OCI-LY7 (cell line): Measurements from ENCODE around the gene ZFAND2A. TPM values are rescaled to one million over a fixed set of nuclear protein-coding genes. Genes with fewer than 3 reads are reported as not detected.
"Not testable (repeated sequence)": the region's sequence is repeated elsewhere in the genome, so short reads cannot be mapped to it uniquely, and the experiment has no call there.

ENCODE experiments used
- BruUV-seq: library from RNA; stranded (reverse); fragments of 400-500 nt; replicated peaks from 2 replicates; lab custom pipeline; 2021; lab: Mats Ljungman, UMichigan
- CTCF ChIA-PET: fragments of 300-600 bp; sonication (Branson Sonifier 250); formaldehyde crosslinking; loops from one replicate; lab custom pipeline; 2022; ENCODE audit warnings: antibody characterized with exemption; ENCODE audit not compliant: unreplicated experiment; lab: Charles Lee
- POLR2A ChIA-PET: fragments of 300-600 bp; sonication (Branson Sonifier 250); formaldehyde crosslinking; loops from one replicate; lab custom pipeline; 2022; ENCODE audit warnings: antibody characterized with exemption; lab: Charles Lee
- DNase-seq: peaks from one replicate; pipeline ENCODE4 v3.0.0-alpha.2; 2015; ENCODE audit warnings: low spot score
- H2AFZ ChIP-seq: fragments of 200-600 bp; sonication (generic), shearing (Covaris generic); 2 replicates; pipeline ENCODE4 v1.6.1; 2014; ENCODE audit warnings: mild to moderate bottlenecking, antibody characterized with exemption, low read length, moderate library complexity
- H3K27ac ChIP-seq: fragments of 200-600 bp; sonication (generic); 2 replicates; pipeline ENCODE4 v1.5.1; 2014; ENCODE audit warnings: mixed run types, low read depth, mild to moderate bottlenecking, moderate library complexity, low read length, inconsistent platforms; ENCODE audit not compliant: poor library complexity, severe bottlenecking
- H3K36me3 ChIP-seq: fragments of 200-600 bp; sonication (generic); 2 replicates; pipeline ENCODE4 v1.6.1; 2014; ENCODE audit warnings: mild to moderate bottlenecking, antibody characterized with exemption, low read length, moderate library complexity, mixed read lengths; ENCODE audit not compliant: insufficient read depth
- H3K4me1 ChIP-seq: fragments of 200-600 bp; sonication (generic); 2 replicates; pipeline ENCODE4 v1.5.1; 2014; ENCODE audit warnings: mild to moderate bottlenecking, low read length; ENCODE audit not compliant: insufficient read depth, poor library complexity, severe bottlenecking
- H3K4me2 ChIP-seq: fragments of 200-600 bp; sonication (generic); 2 replicates; pipeline ENCODE4 v1.6.1; 2014; ENCODE audit warnings: mild to moderate bottlenecking, low read length
- H3K4me3 ChIP-seq: fragments of 200-600 bp; sonication (generic); 2 replicates; pipeline ENCODE4 v1.5.1; 2014; ENCODE audit warnings: mild to moderate bottlenecking, low read depth, low read length; ENCODE audit not compliant: poor library complexity, severe bottlenecking
- H3K79me2 ChIP-seq: fragments of 200-600 bp; sonication (generic); 2 replicates; pipeline ENCODE4 v1.6.1; 2016; ENCODE audit warnings: low read depth, mild to moderate bottlenecking, low read length, moderate library complexity, mixed read lengths; ENCODE audit not compliant: insufficient read depth
- H3K9me2 ChIP-seq: fragments of 200-600 bp; sonication (generic); 2 replicates; pipeline ENCODE4 v1.6.1; 2016; ENCODE audit warnings: mild to moderate bottlenecking, low read length, mixed read lengths; ENCODE audit not compliant: insufficient read depth
- H3K9me3 ChIP-seq: fragments of 200-600 bp; sonication (generic); 2 replicates; pipeline ENCODE4 v1.6.1; 2014; ENCODE audit warnings: mild to moderate bottlenecking, mixed run types, low read length, mixed read lengths
- H4K20me1 ChIP-seq: fragments of 200-600 bp; sonication (generic); 2 replicates; pipeline ENCODE4 v1.6.1; 2014; ENCODE audit warnings: mild to moderate bottlenecking, antibody characterized with exemption, low read length, moderate library complexity, mixed read lengths; ENCODE audit not compliant: insufficient read depth
- EZH2phosphoT487 ChIP-seq: fragments of 200-600 bp; sonication (generic); IDR thresholded peaks from 2 replicates; pipeline ENCODE4 v1.6.1; 2018; ENCODE audit warnings: low read depth, borderline replicate concordance, mild to moderate bottlenecking, mixed run types, antibody characterized with exemption, low read length, moderate library complexity, mixed read lengths
- intact Hi-C: fragments of 100-400 bp; cut with micrococcal nuclease; formaldehyde crosslinking; loops from one replicate; pipeline ENCODE4 v1.10.0; 2022; ENCODE audit not compliant: unreplicated experiment
- total RNA-seq, 2 experiments: library from RNA; depleted of rRNA in 1 of 2; stranded (reverse); fragments of >200 nt in 1 of 2; shearing (Covaris generic) in 1 of 2; gene quantifications; 2 replicates each; pipeline ENCODE4 v1.2.3, GENCODE V29; 2014 to 2022
- TF ChIP-seq, protein P1 (sequence below): fragments of 200-600 bp; sonication (generic); conservative IDR thresholded peaks from 2 replicates; pipeline ENCODE4 v1.5.1; 2014; ENCODE audit warnings: mild to moderate bottlenecking, antibody characterized with exemption, low read length, moderate library complexity, mixed read lengths

ZFAND2A gene
- total RNA-seq, 2 experiments from 2014 or later, result 20.4 to 22.9 TPM

- Histone ChIP-seq H4K20me1 (no peaks in the 10 kb centered on the region), H3K27ac (no peak overlapping the region), H2AFZ (no peak overlapping the region), H3K9me3 (no peaks in the 10 kb centered on the region), H3K4me2 (no peak overlapping the region), H3K9me2 (no peaks in the 10 kb centered on the region), H3K79me2 (peaks cover 26% of the 10 kb centered on the region), H3K4me1 (peaks cover 19% of the 10 kb centered on the region), H3K4me3 (no peak overlapping the region), H3K36me3 (peaks cover 5% of the 10 kb centered on the region; the same call in 1 of the 2 replicates)
- ChIA-PET CTCF (no interaction called here), POLR2A (interaction anchor here (0.6 kb wide), 1 partner anchor 49 kb away, joined by 3 read pairs; no protein-coding TSS in a partner anchor)
- DNase-seq, result no peak
- TF ChIP-seq, protein P1, sequence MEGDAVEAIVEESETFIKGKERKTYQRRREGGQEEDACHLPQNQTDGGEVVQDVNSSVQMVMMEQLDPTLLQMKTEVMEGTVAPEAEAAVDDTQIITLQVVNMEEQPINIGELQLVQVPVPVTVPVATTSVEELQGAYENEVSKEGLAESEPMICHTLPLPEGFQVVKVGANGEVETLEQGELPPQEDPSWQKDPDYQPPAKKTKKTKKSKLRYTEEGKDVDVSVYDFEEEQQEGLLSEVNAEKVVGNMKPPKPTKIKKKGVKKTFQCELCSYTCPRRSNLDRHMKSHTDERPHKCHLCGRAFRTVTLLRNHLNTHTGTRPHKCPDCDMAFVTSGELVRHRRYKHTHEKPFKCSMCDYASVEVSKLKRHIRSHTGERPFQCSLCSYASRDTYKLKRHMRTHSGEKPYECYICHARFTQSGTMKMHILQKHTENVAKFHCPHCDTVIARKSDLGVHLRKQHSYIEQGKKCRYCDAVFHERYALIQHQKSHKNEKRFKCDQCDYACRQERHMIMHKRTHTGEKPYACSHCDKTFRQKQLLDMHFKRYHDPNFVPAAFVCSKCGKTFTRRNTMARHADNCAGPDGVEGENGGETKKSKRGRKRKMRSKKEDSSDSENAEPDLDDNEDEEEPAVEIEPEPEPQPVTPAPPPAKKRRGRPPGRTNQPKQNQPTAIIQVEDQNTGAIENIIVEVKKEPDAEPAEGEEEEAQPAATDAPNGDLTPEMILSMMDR, result no peak
- no peak for TF ChIP-seq EZH2phosphoT487
- no TSS peak for BruUV-seq
- intact Hi-C loops, result no loop called here
Measured at GRCh38 chr7:1163121-1163520, 3.1 kb upstream of the ZFAND2A start.

DNA sequence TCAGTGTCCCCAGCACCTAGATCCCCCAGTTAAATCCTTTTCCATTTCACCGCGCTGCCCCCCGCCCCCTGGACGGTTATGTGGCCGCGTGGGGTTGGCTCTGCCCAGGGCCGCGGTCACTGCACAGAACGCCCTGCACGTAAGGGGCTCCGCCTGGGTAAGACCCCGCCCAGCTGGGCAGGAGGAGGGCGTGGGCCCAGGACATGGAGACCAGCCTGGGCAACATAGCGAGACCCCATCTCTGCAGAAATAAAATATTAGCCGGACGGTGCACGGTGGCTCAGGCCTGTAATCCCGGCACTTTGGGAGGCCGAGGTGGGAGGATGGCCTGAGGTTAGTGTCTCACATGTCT is 650 bp upstream of the ZFAND2A start:
- Histone ChIP-seq H4K20me1 (no peaks in the 10 kb centered on the region), H3K36me3 (peaks cover 25% of the 10 kb centered on the region; the same call in 1 of the 2 replicates), H2AFZ (0 out of 2 replicates have a peak overlapping the region, but pooled peaks have one; percentile 2), H3K79me2 (peaks cover 32% of the 10 kb centered on the region), H3K9me2 (no peaks in the 10 kb centered on the region), H3K4me2 (peak overlapping the region; percentile 70), H3K4me3 (peak overlapping the region; percentile 76), H3K9me3 (no peaks in the 10 kb centered on the region), H3K27ac (peak overlapping the region; percentile 45), H3K4me1 (peaks cover 34% of the 10 kb centered on the region)
- intact Hi-C loops, result no loop called here
- no peak for TF ChIP-seq EZH2phosphoT487
- TF ChIP-seq, protein P1, result no peak
- DNase-seq, result no peak
- BruUV-seq, result TSS peak; percentile 76
- POLR2A ChIA-PET, result interaction anchor here (0.7 to 2.0 kb wide), 4 partner anchors 9 to 23 kb away, joined by 4 to 8 read pairs (median 6); a partner anchor contains a TSS
- CTCF ChIA-PET, result no interaction called here

DNA sequence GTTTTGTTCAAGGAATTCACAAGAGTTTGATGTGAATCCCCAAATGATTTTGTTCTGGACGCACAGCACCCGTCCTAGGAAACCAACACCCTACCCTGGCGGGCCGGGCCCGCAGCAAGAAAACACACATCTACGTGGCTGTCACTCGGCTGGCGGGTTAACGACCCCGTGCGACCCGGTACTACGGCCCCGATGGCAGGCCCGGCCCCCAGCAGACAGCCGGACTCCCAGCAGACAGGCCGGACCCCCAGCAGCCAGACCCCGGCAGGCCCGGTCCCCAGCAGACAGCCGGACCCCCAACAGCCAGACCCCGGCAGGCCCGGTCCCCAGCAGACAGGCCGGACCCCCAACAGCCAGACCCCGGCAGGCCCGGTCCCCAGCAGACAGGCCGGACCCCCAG is 765 bp downstream of the ZFAND2A start:
- CTCF ChIA-PET, result interaction anchor here (0.6 kb wide), 2 partner anchors 202 to 404 kb away, joined by 4 to 9 read pairs; no protein-coding TSS in a partner anchor
- peaks cover 34% of the 10 kb centered on the region for H3K4me1 ChIP-seq
- BruUV-seq, H3K9me2 ChIP-seq, H4K20me1 ChIP-seq, H3K27ac ChIP-seq, H2AFZ ChIP-seq, intact Hi-C loops, H3K9me3 ChIP-seq, DNase-seq: not testable (repeated sequence)
- peaks cover 35% of the 10 kb centered on the region for H3K36me3 ChIP-seq
- POLR2A ChIA-PET, result interaction anchor here (2.0 kb wide), 1 partner anchor 10 kb away, joined by 9 read pairs; no protein-coding TSS in a partner anchor
- H3K4me2 ChIP-seq, result peak overlapping the region; percentile 94
- peak overlapping the region; percentile 76 for H3K4me3 ChIP-seq
- peaks cover 32% of the 10 kb centered on the region for H3K79me2 ChIP-seq
